SH-SY5Y (cell line): Measurements from ENCODE around the gene GTF3C1.

Source experiments
- GATA2 ChIP-seq: IDR thresholded peaks from 2 replicates; pipeline ENCODE4 v1.6.1; 2011; ENCODE audit warnings: mild to moderate bottlenecking, low read depth, low read length
- GATA3 ChIP-seq: IDR thresholded peaks from 2 replicates; pipeline ENCODE4 v1.6.1; 2011; ENCODE audit warnings: low read depth, mild to moderate bottlenecking, low read length, moderate library complexity

- TF ChIP-seq GATA2 (no peak), GATA3 (no peak)
Observed at GRCh38 chr16:27462200-27462845, 87.4 kb downstream of the GTF3C1 start.
